Measurements from ENCODE around the gene MTCL3.

DNA sequence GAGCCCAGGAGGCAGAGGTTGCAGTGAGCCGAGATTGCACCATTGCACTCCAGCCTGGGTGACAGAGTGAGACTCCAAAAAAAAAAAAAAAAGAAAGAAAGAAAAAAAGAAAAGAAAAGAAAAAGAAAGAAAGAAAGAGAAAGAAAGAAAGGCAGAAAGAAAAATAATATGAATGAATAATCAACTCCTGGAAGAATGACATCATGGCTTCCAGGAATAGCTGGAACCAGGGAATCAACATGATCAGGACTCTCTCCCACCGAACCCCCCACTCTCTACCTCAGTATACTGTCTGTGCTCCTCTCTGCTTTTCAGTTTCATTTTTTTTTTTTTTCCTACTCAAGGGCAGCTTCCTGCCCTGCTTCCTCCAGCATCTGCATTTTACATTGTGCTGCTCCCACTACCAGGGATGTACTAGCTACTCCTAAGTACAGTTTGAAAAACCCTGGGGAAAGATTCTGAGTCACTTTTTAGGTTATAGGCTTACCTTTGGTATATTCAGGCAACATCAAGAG is 19.7 kb upstream of the MTCL3 start:
- TF ChIP-seq, protein P1, sequence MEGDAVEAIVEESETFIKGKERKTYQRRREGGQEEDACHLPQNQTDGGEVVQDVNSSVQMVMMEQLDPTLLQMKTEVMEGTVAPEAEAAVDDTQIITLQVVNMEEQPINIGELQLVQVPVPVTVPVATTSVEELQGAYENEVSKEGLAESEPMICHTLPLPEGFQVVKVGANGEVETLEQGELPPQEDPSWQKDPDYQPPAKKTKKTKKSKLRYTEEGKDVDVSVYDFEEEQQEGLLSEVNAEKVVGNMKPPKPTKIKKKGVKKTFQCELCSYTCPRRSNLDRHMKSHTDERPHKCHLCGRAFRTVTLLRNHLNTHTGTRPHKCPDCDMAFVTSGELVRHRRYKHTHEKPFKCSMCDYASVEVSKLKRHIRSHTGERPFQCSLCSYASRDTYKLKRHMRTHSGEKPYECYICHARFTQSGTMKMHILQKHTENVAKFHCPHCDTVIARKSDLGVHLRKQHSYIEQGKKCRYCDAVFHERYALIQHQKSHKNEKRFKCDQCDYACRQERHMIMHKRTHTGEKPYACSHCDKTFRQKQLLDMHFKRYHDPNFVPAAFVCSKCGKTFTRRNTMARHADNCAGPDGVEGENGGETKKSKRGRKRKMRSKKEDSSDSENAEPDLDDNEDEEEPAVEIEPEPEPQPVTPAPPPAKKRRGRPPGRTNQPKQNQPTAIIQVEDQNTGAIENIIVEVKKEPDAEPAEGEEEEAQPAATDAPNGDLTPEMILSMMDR (IDR thresholded peaks at IDR 0.05) = no peak
- no peak for TF ChIP-seq POLR2A (IDR thresholded peaks at IDR 0.05)
